ENCODE results near the gene FGF14. TPM values are rescaled to one million over a fixed set of nuclear protein-coding genes. Genes with fewer than 3 reads are reported as not detected.

Gene FGF14
- total RNA-seq, 1 donor from 2014 or later = 0.23 TPM

- H3K27ac ChIP-seq (ENCODE audit: low read depth, low read length) = no peak overlapping the region
Measured at GRCh38 chr13:102177431-102177830, 224.4 kb downstream of the FGF14 start.

DNA sequence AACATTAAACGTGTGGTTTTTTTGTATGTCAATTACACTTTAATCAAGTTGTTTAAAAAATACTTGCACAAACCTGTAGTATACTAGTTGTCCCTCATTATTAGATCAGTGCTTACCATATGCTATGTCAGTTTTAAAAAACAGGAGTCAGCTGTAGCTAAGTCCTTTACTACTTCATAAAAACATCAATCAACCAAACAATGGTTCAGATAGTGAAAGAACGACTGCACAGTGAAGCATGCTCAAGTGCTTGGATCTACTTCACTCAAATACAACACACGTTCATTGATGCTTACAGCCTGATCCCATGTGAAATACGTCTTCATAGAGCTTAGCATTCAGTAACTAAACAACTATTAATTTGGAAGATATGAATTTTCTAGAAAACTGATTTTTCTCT lies 225.0 kb downstream of the FGF14 start:
- no peak overlapping the region for H3K4me3 Mint-ChIP-seq (ENCODE audit: unreplicated experiment)
- Histone ChIP-seq H3K4me3 (ENCODE audit: insufficient read depth, low read depth, low read length) (no peak overlapping the region), H3K9ac (ENCODE audit: low read length) (no peak overlapping the region), H3K27ac (ENCODE audit: low read depth, low read length) (no peak overlapping the region), H3K36me3 (ENCODE audit: insufficient read depth, low read length) (no peaks in the 10 kb centered on the region), H3K4me1 (ENCODE audit: insufficient read depth, low read length) (no peaks in the 10 kb centered on the region), H2AFZ (ENCODE audit: low read depth, low read length) (no peak overlapping the region), H3K4me2 (ENCODE audit: low read length) (no peak overlapping the region), H3K27me3 (ENCODE audit: insufficient read depth, low read length) (no peaks in the 10 kb centered on the region), H3K79me2 (ENCODE audit: insufficient read depth, low read length) (no peaks in the 10 kb centered on the region), H3K9me3 (ENCODE audit: insufficient read depth, low read depth, low read length) (no peaks in the 10 kb centered on the region), H4K20me1 (ENCODE audit: insufficient read depth, low read length) (no peaks in the 10 kb centered on the region)
- no peak for FAIRE-seq
- DNase-seq (ENCODE audit: low read depth) = no peak
- no peaks in the 10 kb centered on the region for H3K4me1 Mint-ChIP-seq (ENCODE audit: low read depth, unreplicated experiment)
- TF ChIP-seq, protein P1, sequence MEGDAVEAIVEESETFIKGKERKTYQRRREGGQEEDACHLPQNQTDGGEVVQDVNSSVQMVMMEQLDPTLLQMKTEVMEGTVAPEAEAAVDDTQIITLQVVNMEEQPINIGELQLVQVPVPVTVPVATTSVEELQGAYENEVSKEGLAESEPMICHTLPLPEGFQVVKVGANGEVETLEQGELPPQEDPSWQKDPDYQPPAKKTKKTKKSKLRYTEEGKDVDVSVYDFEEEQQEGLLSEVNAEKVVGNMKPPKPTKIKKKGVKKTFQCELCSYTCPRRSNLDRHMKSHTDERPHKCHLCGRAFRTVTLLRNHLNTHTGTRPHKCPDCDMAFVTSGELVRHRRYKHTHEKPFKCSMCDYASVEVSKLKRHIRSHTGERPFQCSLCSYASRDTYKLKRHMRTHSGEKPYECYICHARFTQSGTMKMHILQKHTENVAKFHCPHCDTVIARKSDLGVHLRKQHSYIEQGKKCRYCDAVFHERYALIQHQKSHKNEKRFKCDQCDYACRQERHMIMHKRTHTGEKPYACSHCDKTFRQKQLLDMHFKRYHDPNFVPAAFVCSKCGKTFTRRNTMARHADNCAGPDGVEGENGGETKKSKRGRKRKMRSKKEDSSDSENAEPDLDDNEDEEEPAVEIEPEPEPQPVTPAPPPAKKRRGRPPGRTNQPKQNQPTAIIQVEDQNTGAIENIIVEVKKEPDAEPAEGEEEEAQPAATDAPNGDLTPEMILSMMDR (IDR thresholded peaks at IDR 0.05; ENCODE audit: insufficient read depth, low read depth, low read length) = no peak
- no peak for TF ChIP-seq EZH2 (IDR thresholded peaks at IDR 0.05; ENCODE audit: insufficient read depth, low read length)
- no peak overlapping the region for H3K27ac Mint-ChIP-seq (ENCODE audit: unreplicated experiment)
- peaks cover 2% of the 10 kb centered on the region for H3K9me3 Mint-ChIP-seq (ENCODE audit: unreplicated experiment)
- H3K36me3 Mint-ChIP-seq (ENCODE audit: low read depth, unreplicated experiment) = no peaks in the 10 kb centered on the region
- H3K27me3 Mint-ChIP-seq (ENCODE audit: low read depth, unreplicated experiment) = no peaks in the 10 kb centered on the region

More at GRCh38 chr13:102177431-102177830, 224.4 kb downstream of the FGF14 start:
- no peaks in the 10 kb centered on the region for H3K9me3 ChIP-seq (ENCODE audit: insufficient read depth, low read depth, low read length)
- TF ChIP-seq EZH2 (IDR thresholded peaks at IDR 0.05; ENCODE audit: insufficient read depth, low read length) = no peak
- TF ChIP-seq, protein P1 (IDR thresholded peaks at IDR 0.05; ENCODE audit: insufficient read depth, low read depth, low read length) = no peak
- no peaks in the 10 kb centered on the region for H3K36me3 ChIP-seq (ENCODE audit: insufficient read depth, low read length)
- no peaks in the 10 kb centered on the region for H3K79me2 ChIP-seq (ENCODE audit: insufficient read depth, low read length)
- no peak for DNase-seq (ENCODE audit: low read depth)
- H3K4me3 ChIP-seq (ENCODE audit: insufficient read depth, low read depth, low read length) = no peak overlapping the region
- H2AFZ ChIP-seq (ENCODE audit: low read depth, low read length) = no peak overlapping the region
- Mint-ChIP-seq H3K27ac (ENCODE audit: unreplicated experiment) (no peak overlapping the region), H3K9me3 (ENCODE audit: unreplicated experiment) (peaks cover 2% of the 10 kb centered on the region), H3K4me3 (ENCODE audit: unreplicated experiment) (no peak overlapping the region), H3K4me1 (ENCODE audit: low read depth, unreplicated experiment) (no peaks in the 10 kb centered on the region), H3K36me3 (ENCODE audit: low read depth, unreplicated experiment) (no peaks in the 10 kb centered on the region), H3K27me3 (ENCODE audit: low read depth, unreplicated experiment) (no peaks in the 10 kb centered on the region)
- no peaks in the 10 kb centered on the region for H4K20me1 ChIP-seq (ENCODE audit: insufficient read depth, low read length)
- no peaks in the 10 kb centered on the region for H3K27me3 ChIP-seq (ENCODE audit: insufficient read depth, low read length)
- no peaks in the 10 kb centered on the region for H3K4me1 ChIP-seq (ENCODE audit: insufficient read depth, low read length)
- no peak for FAIRE-seq
- no peak overlapping the region for H3K9ac ChIP-seq (ENCODE audit: low read length)
- H3K4me2 ChIP-seq (ENCODE audit: low read length) = no peak overlapping the region

- no peaks in the 10 kb centered on the region for H3K27me3 ChIP-seq (ENCODE audit: insufficient read depth, low read length)
- no peak for TF ChIP-seq EZH2 (IDR thresholded peaks at IDR 0.05; ENCODE audit: insufficient read depth, low read length)
- TF ChIP-seq, protein P1 (IDR thresholded peaks at IDR 0.05; ENCODE audit: insufficient read depth, low read depth, low read length) = no peak
- no peak for DNase-seq (ENCODE audit: low read depth)
- no peak overlapping the region for H3K27ac ChIP-seq (ENCODE audit: low read depth, low read length)
- H3K27me3 Mint-ChIP-seq (ENCODE audit: low read depth, unreplicated experiment) = no peaks in the 10 kb centered on the region
- no peak overlapping the region for H3K4me2 ChIP-seq (ENCODE audit: low read length)
- no peaks in the 10 kb centered on the region for H3K9me3 ChIP-seq (ENCODE audit: insufficient read depth, low read depth, low read length)
- H4K20me1 ChIP-seq (ENCODE audit: insufficient read depth, low read length) = no peaks in the 10 kb centered on the region
- H3K4me1 Mint-ChIP-seq (ENCODE audit: low read depth, unreplicated experiment) = no peaks in the 10 kb centered on the region
- no peak overlapping the region for H3K4me3 Mint-ChIP-seq (ENCODE audit: unreplicated experiment)
- H3K9me3 Mint-ChIP-seq (ENCODE audit: unreplicated experiment) = peaks cover 2% of the 10 kb centered on the region
- H3K27ac Mint-ChIP-seq (ENCODE audit: unreplicated experiment) = no peak overlapping the region
- H3K4me1 ChIP-seq (ENCODE audit: insufficient read depth, low read length) = no peaks in the 10 kb centered on the region
- no peaks in the 10 kb centered on the region for H3K36me3 ChIP-seq (ENCODE audit: insufficient read depth, low read length)
- H3K9ac ChIP-seq (ENCODE audit: low read length) = no peak overlapping the region
- no peak overlapping the region for H2AFZ ChIP-seq (ENCODE audit: low read depth, low read length)
- H3K36me3 Mint-ChIP-seq (ENCODE audit: low read depth, unreplicated experiment) = no peaks in the 10 kb centered on the region
- no peaks in the 10 kb centered on the region for H3K79me2 ChIP-seq (ENCODE audit: insufficient read depth, low read length)
- FAIRE-seq = no peak
- no peak overlapping the region for H3K4me3 ChIP-seq (ENCODE audit: insufficient read depth, low read depth, low read length)
Measured at GRCh38 chr13:102172406-102172805, 229.4 kb downstream of the FGF14 start.

Measured in astrocyte (in vitro differentiated cells and primary cell).